Fibroblast of skin of right biceps (primary cell): ENCODE measurements around the gene TMED6.
"Not testable (repeated sequence)": the region's sequence is repeated elsewhere in the genome, so short reads cannot be mapped to it uniquely, and the experiment has no call there.

Experiments used
- DNase-seq: peaks from one replicate; pipeline ENCODE4 v3.0.0-alpha.2; 2013

Gene TMED6

GRCh38 chr16:69296771-69297170 lies 54.8 kb downstream of the TMED6 start:
- DNase-seq, result not testable (repeated sequence)

GRCh38 chr16:69294051-69294450 lies 57.5 kb downstream of the TMED6 start:
- DNase-seq, result no peak

- no peak for DNase-seq
Measured at GRCh38 chr16:69293401-69293800, 58.2 kb downstream of the TMED6 start.
